Gastrocnemius medialis (tissue), 4 donors: ENCODE measurements around the gene FAM32A. TPM values are rescaled to one million over a fixed set of nuclear protein-coding genes. Genes with fewer than 3 reads are reported as not detected.

Experiments used
- ATAC-seq, 2 donors: fragments of 150-250 bp; one replicate each; pipeline ENCODE4 v1.9.1; 2016
- DNase-seq, 2 donors: peaks; one replicate each; pipeline ENCODE4 v3.0.0-alpha.2; 2019
- H3K27ac ChIP-seq, 4 donors: fragments of 200-600 bp; sonication (generic); 1 replicate in 1 of 4; 2 replicates in 3 of 4; pipeline ENCODE4 v1.5.1; 2016 to 2018; ENCODE audit warnings: mild to moderate bottlenecking in 2 of 4, moderate library complexity in 1 of 4
- H3K27me3 ChIP-seq, 3 donors: fragments of 200-600 bp; sonication (generic) in 2 of 3; 1 replicate in 1 of 3; 2 replicates in 2 of 3; pipeline versions ENCODE4 v1.5.1 to v1.6.0; 2016 to 2019; ENCODE audit warnings: mild to moderate bottlenecking in 1 of 3, moderate library complexity in 1 of 3
- H3K36me3 ChIP-seq, 2 donors: fragments of 200-600 bp; sonication (generic) in 1 of 2; one replicate each; pipeline ENCODE4 v1.5.1; 2017 to 2018
- H3K4me1 ChIP-seq, 2 donors: fragments of 200-600 bp; sonication (generic) in 1 of 2; one replicate each; pipeline ENCODE4 v1.5.1; 2016 to 2017; ENCODE audit warnings: mild to moderate bottlenecking in 2 of 2
- H3K4me3 ChIP-seq, 4 donors: fragments of 200-600 bp; sonication (generic) in 3 of 4; 1 replicate in 1 of 4; 2 replicates in 3 of 4; pipeline ENCODE4 v1.5.1; 2016 to 2019; ENCODE audit warnings: mild to moderate bottlenecking in 2 of 4
- H3K9me3 ChIP-seq, 3 donors: fragments of 200-600 bp; sonication (generic) in 2 of 3; 1 replicate in 1 of 3; 2 replicates in 2 of 3; pipeline ENCODE4 v1.5.1; 2016 to 2019
- POLR2A ChIP-seq, 2 donors: fragments of 450-650 bp; IDR thresholded peaks; one replicate each; pipeline ENCODE4 v1.6.1; 2017; ENCODE audit warnings: antibody characterized with exemption in 2 of 2, mild to moderate bottlenecking in 2 of 2, moderate library complexity in 2 of 2
- in situ Hi-C, 4 donors: fragments of 200-750 bp; cut with MboI; loops; one replicate each; pipeline versions ENCODE4 v1.15.0 to v1.8.0; 2017; ENCODE audit warnings: low sequenced_read_pairs in 4 of 4
- intact Hi-C: fragments of 100-400 bp; cut with DNase I; formaldehyde crosslinking; loops from one replicate; pipeline ENCODE4 v1.15.1; 2023; ENCODE audit warnings: low total_unique reads
- total RNA-seq, 4 donors: library from RNA; depleted of rRNA; stranded (reverse); fragments of >200 nt; gene quantifications; one replicate each; pipeline versions ENCODE4 v1.1.0 to v1.2.3, GENCODE V29; 2016
- TF ChIP-seq, protein P1 (sequence below), 5 experiments: fragments of 450-650 bp in 3 of 5; fragments of 200-600 bp in 2 of 5; sonication (generic) in 2 of 5; IDR thresholded peaks in 4 of 5; conservative IDR thresholded peaks in 1 of 5; 1 replicate in 4 of 5; 2 replicates in 1 of 5; pipeline ENCODE4 v1.5.1; 2016 to 2019; ENCODE audit warnings: antibody characterized with exemption in 5 of 5, mild to moderate bottlenecking in 3 of 5, moderate library complexity in 3 of 5

FAM32A gene
- total RNA-seq, 4 donors from 2014 or later, result 57.2 to 72.3 (median 63.6) TPM

GRCh38 chr19:16210168-16210567, 25.0 kb downstream of the FAM32A start:
- TF ChIP-seq, protein P1, sequence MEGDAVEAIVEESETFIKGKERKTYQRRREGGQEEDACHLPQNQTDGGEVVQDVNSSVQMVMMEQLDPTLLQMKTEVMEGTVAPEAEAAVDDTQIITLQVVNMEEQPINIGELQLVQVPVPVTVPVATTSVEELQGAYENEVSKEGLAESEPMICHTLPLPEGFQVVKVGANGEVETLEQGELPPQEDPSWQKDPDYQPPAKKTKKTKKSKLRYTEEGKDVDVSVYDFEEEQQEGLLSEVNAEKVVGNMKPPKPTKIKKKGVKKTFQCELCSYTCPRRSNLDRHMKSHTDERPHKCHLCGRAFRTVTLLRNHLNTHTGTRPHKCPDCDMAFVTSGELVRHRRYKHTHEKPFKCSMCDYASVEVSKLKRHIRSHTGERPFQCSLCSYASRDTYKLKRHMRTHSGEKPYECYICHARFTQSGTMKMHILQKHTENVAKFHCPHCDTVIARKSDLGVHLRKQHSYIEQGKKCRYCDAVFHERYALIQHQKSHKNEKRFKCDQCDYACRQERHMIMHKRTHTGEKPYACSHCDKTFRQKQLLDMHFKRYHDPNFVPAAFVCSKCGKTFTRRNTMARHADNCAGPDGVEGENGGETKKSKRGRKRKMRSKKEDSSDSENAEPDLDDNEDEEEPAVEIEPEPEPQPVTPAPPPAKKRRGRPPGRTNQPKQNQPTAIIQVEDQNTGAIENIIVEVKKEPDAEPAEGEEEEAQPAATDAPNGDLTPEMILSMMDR (IDR thresholded peaks at IDR 0.05 in 4 of 5, conservative IDR thresholded peaks at IDR 0.05 in 1 of 5), result no peak
- no peak for TF ChIP-seq POLR2A (IDR thresholded peaks at IDR 0.05)
- Histone ChIP-seq H3K27me3 (no peaks in the 10 kb centered on the region), H3K4me3 (no peak overlapping the region), H3K27ac (no peak overlapping the region), H3K4me1 (no peaks in the 10 kb centered on the region), H3K36me3 (peaks cover 0 to 49% of the 10 kb centered on the region in 2 donors), H3K9me3 (no peaks in the 10 kb centered on the region)
- intact Hi-C loops, result no loop called here
- no peak for ATAC-seq
- no peak for DNase-seq
- in situ Hi-C loops, result loop anchor here in 1 of 4 donors (25.0 kb wide), 1 partner anchor 302 kb away; no protein-coding TSS in a partner anchor

GRCh38 chr19:16213076-16213475, 27.9 kb downstream of the FAM32A start:
- intact Hi-C loops, result no loop called here
- Histone ChIP-seq H3K4me3 (no peak overlapping the region), H3K27me3 (no peaks in the 10 kb centered on the region), H3K36me3 (peaks cover 0 to 29% of the 10 kb centered on the region in 2 donors), H3K4me1 (no peaks in the 10 kb centered on the region), H3K27ac (no peak overlapping the region), H3K9me3 (no peaks in the 10 kb centered on the region)
- DNase-seq, result no peak
- TF ChIP-seq, protein P1 (IDR thresholded peaks at IDR 0.05 in 4 of 5, conservative IDR thresholded peaks at IDR 0.05 in 1 of 5), result no peak
- TF ChIP-seq POLR2A (IDR thresholded peaks at IDR 0.05), result no peak
- no peak for ATAC-seq
- in situ Hi-C loops, result loop anchor here in 1 of 4 donors (25.0 kb wide), 1 partner anchor 299 kb away; no protein-coding TSS in a partner anchor

DNA sequence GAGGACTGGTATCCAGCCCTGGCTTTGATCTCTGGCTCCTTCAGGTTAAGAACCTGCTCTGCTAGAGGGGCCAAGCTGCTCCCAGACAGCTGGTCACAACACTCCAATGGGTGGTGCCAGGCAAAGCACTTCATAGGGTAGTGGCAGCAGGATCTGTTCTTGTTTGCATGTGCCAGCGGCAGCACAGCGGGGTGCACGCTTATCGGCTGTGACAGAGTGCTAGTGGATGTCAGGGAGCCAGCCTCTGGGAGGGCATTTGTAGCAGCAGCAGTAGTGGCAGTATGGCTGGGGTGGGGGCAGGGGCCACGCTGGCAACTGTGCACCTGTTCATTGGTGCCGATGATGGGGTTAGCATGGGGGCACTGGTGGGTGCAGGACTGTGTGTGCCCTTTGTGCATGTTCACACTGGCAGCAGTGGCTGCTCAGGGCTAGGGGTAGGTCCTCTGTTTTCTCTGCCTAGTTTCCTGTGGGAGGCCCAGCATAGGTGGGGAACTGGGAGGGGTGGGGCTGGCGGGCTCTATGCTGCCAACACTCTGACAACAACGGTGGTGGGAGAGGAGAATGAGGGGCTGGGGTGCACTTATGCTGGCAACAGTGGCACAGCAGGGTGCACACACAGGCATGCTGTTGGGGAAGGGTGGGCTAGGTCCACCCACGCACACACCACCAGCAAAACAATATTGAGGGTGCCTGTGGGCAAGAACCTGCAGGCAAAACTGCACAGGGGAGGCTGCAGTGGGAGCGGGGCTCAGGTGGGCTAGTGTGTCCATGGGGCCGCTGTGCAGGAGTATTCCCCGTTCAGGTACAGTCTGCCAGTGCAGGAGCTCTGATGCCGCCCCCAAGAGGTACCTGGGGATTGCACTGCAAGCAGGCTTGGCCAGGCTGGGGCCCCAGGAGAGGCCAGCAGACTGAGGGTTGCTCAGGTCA, 31.8 kb downstream of the FAM32A start:
- in situ Hi-C loops, result loop anchor here in 1 of 4 donors (25.0 kb wide), 1 partner anchor 295 kb away; no protein-coding TSS in a partner anchor
- Histone ChIP-seq H3K9me3 (peaks cover 0 to 15% (median 0%) of the 10 kb centered on the region in 3 donors), H3K27ac (no peak overlapping the region), H3K27me3 (no peaks in the 10 kb centered on the region), H3K4me3 (no peak overlapping the region), H3K36me3 (peaks cover 0 to 21% of the 10 kb centered on the region in 2 donors), H3K4me1 (no peaks in the 10 kb centered on the region)
- DNase-seq, result no peak
- TF ChIP-seq POLR2A (IDR thresholded peaks at IDR 0.05), result no peak
- ATAC-seq, result no peak
- intact Hi-C loops, result no loop called here

GRCh38 chr19:16217716-16218451, 32.7 kb downstream of the FAM32A start:
- H3K9me3 ChIP-seq, result peaks cover 0 to 15% (median 0%) of the 10 kb centered on the region in 3 donors
- intact Hi-C loops (no loop called here), in situ Hi-C loops (loop anchor here in 1 of 4 donors (25.0 kb wide), 1 partner anchor 294 kb away; no protein-coding TSS in a partner anchor)
- peaks cover 0 to 30% of the 10 kb centered on the region in 2 donors for H3K36me3 ChIP-seq
- H3K4me1 ChIP-seq, result no peaks in the 10 kb centered on the region
- no peak for ATAC-seq
- no peak for DNase-seq
- no peak for TF ChIP-seq POLR2A (IDR thresholded peaks at IDR 0.05)
- TF ChIP-seq, protein P1 (IDR thresholded peaks at IDR 0.05 in 4 of 5, conservative IDR thresholded peaks at IDR 0.05 in 1 of 5), result no peak
- no peak overlapping the region for H3K4me3 ChIP-seq
- H3K27ac ChIP-seq, result no peak overlapping the region
- H3K27me3 ChIP-seq, result no peaks in the 10 kb centered on the region
